NCI-H446 treated with DMSO at 0.1 percent for 48 hours (cell line): ENCODE data around the gene RAB34.
A peak's percentile ranks its signal among the peaks of the same experiment; 100 is the strongest.
"Not testable (repeated sequence)": the region's sequence is repeated elsewhere in the genome, so short reads cannot be mapped to it uniquely, and the experiment has no call there.

Experiments
- DNase-seq: peaks from one replicate; lab custom pipeline; 2025; lab: John Stamatoyannopoulos, UW

Gene RAB34

DNA sequence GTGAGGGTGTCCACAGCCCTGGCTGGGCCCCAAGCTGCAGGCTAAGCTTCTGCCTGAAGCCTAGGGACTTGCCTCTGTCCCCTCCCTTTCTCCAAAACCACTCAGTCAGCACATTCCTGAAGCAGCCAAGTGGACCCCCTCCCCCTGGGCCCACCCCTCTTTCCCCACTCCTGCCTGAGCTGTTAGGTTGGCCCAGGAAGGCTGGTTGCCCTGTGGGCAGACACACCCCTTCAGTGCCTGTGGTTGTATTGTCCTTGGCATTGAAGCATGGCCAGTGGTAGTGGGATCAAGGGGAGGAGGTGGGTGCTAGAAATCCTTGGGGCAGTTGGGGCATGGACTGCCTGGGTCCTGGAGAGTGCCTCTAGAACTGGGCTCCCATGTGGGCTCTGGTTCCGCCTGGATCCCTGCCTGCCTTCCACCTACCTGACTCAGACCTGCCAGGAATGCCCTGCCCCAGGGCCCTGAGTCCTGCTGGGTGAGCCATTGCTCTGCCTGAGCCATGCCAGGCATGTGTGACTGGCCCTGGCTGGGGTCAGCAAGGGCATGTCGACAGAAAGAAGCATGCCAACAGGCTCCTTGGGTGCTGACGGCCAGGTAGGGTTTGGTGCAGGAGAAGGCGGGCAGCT lies 28.2 kb upstream of the RAB34 start:
- no peak for DNase-seq

DNA sequence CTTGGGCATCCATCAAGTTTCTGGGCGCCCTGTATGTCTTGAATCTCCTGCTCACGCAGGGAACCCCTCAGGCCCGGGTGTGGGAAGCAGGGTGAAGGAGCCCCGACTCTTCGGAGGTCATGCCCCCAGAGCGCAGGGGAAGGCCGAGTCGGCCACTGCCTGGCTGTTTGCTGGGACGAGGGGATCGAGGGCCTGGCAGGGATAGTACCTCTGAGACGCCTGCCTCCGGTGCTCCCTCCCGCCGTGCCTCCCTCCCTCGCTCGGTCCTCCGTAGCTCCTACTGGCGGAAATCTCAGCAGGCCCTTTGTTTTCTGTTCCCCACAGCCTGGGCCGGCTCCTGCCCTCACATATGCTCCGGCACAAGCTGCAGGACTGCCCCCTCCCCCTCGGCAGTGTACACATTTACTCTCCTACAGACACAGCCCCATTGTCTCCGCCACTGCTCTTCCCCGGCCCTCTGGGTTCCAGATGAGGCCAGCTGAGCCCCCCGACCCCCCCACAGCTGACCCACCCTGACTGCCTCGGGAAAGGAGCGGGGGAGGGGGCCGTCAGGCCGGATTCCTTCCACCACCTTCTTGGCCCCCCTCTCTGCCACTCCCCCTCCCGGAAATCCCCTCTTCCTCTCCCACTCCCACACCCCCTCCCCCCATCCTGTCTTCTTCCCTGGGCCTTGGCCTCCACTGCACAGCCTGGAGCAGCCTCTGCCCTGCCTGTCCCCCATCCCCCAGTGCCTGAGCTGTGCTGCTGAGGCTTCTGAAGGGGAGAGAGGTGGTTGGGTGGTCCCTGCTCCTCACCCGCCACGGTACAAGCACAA lies 27.5 kb upstream of the RAB34 start:
- DNase-seq = no peak

DNA sequence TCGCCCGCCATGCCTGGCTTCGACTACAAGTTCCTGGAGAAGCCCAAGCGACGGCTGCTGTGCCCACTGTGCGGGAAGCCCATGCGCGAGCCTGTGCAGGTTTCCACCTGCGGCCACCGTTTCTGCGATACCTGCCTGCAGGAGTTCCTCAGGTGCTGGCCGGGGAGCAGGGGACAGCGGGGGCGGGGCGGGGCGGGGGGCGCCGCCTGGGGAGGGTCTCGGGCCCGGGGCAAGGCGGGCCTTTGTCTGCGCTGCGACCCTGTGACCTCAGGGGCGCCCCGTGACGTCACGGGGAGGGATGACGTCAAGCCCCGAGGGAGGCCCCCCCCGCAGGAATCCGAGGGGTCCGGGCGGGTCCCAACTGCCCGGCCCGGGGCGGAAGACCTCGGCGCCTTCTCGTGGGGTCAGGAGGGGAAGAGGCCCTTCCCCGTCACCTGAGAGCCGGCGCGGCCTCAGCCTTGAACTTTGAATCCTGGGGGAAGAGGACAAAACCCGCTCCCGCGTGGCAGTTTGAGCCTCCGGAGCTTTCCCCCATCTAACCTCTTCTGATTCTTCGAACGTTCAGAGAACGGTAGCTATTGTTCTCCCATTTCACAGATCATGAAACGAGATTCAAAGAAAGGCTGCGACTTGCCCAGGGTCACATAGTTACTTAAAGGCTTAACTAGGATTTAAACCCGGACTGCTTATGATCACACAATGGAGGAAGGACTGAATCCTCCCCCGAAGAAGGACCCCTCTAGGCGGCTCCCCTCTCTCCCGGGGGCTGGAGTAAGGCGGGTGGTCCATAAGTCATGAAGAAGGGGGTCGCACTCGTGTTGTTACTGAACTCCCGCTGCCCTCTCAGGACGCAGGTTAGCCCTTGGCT lies 26.7 kb upstream of the RAB34 start:
- DNase-seq = peak; percentile 34

DNA sequence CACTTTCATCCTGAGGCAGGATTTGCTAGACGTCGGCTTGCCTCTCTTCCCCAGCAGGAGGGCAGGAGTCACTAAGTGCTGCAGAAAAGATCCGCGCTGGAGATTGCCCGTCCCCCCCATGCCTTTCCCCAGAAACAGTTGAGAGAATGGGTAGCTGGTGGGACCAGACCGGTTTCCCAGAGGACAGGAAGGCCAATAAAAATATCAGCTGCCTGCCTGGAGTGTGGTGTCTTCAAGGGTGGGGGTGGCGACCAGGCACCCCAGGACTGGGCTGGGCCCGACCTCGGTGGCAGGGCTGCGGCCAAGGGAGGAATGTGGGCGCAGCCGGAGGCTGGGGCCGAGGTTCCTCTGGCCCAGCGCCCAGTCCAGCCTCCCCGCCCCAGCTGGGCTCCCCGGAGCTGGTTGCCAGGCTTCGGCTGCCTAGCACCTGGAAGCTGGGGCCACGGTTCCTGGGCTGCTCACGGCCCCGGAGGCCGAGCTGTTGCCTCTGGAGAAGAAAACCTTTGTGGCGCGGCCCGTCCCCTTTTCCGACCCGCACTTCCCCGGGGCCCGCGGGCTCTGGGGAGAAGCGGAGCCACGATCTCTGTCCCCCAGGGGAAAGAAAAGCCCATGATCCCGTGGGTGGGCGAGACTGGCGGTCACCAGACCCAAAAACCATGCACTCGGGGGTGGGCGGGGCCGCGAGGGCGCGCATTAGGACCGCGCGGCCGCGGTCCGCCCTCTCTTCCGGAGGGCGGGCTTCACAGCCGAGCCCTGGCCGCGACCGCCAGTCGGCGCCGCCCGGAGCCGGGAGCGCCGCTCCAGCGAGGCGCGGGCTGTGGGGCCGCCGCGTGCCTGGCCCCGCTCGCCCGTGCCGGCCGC lies 25.8 kb upstream of the RAB34 start, which contains the start of gene TRAF4:
Gene TRAF4 (plus strand): TSS at position 769 of the 861 bp plus-strand sequence. CDS start 102 bp downstream, outside the sequence.
- DNase-seq = peak; percentile 65

DNA sequence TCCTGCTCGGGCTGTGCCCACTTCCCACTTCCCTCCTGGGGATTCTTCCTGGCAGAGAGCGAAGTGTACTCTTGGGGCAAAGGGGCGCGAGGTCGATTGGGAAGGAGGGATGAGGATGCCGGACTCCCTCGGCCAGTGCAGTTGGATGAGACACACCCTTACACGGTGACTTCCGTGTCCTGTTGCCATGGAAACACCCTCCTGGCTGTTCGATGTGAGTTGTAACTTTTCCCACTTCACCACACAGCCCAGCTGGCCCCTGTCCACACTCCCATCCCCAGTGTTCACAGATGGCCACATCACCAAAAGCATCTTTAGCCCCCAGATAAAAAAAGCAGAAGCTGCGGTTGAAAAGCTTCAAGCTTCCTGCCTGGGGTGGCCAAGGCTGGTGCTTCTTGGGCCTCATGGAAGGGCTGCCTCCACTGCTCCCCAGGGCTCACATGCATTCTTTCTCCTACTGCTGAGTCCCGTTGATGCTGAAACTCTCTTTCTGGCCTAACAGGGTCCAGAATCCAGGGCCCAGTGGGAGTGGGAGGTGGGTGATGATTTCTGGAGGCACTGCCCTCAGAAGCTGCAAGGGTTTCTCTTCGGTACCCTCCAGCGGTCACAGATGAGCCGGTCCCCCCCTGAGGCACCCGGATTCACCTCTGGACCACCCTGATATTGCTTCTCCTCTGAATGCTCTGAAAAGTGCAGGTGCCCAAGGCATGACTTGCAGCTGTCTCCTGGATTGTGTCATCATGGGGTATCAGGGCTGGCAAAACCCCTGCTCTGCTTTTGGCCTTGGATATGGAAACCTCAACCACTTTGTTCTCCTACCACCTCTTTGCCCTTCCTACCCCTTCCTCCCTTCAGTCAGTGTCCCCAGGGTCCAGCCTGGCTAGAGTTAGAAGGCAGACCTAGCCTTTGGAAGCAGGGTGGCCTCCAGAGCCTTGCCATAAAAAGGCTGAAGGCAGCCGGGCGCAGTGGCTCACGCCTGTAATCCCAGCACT lies 24.0 kb upstream of the RAB34 start:
- no peak for DNase-seq

DNA sequence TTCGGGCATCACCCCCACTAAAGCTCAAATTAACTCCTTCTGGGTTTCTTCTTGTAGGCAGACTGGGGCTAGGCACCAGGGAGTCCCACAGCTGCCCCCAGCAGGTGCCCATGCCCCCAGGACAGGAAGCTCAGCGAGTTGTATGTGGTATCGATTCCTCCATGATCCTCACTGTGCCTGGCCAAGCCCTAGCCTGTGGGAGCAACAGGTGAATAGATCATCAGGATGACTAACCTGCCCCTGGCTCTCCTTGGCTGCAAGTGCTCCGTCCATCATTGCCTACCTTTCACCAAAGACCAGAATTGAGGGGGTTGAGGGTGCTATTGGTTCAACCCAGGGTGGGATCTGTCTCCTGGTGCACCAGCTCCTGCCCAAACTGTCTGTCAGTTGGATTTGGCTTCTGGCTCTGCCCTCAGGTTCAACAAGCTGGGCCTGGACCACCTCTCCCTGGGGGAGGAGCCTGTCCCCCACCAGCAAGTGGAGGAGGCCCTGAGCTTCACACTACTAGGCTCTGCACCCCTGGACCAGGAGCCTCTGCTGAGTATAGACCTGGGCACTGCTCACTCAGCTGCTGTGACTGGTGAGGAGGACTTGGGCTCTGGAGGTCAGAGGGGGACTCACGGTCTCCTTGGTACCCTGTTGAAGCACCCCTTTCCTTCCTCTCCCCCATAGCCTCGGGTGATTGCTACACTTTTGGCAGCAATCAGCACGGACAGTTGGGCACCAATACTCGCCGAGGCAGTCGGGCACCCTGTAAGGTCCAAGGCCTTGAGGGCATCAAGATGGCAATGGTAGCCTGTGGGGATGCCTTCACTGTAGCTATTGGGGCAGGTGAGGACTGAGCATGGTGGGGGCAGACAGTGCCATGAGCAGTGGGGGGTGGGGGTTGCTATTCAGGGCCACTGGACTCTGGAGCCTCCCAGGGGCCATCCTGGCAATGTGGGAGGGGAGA lies 23.0 kb upstream of the RAB34 start:
- DNase-seq = no peak

DNA sequence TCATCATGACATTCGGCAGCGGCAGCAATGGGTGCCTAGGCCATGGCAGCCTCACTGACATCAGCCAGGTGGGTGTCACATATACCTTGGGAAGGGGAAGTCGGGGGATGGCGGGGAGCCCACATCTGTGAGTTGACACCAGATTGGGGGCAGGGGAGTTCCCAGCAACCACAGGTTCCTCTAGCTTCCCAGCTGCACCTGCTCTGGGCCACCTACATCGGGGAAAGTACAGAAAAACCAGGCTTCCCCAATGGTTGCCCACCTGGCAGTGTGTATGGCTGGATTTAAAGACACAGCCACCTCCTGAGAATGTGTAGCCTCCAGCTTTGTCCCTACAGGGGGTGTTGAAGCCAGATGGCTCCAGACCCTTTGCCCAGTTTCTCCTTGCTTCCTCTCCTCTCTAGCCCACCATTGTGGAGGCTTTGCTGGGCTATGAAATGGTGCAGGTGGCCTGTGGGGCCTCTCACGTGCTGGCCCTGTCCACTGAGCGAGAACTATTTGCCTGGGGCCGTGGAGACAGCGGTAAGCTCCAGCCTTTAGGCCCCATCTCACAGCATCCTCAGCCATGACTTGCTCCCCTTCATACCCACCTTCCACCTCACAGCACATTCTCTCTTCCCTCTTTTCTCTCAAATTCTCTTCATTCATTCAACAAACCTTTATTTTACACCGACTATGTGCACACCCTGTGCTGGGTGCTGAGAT lies 21.2 kb upstream of the RAB34 start:
- DNase-seq = no peak

DNA sequence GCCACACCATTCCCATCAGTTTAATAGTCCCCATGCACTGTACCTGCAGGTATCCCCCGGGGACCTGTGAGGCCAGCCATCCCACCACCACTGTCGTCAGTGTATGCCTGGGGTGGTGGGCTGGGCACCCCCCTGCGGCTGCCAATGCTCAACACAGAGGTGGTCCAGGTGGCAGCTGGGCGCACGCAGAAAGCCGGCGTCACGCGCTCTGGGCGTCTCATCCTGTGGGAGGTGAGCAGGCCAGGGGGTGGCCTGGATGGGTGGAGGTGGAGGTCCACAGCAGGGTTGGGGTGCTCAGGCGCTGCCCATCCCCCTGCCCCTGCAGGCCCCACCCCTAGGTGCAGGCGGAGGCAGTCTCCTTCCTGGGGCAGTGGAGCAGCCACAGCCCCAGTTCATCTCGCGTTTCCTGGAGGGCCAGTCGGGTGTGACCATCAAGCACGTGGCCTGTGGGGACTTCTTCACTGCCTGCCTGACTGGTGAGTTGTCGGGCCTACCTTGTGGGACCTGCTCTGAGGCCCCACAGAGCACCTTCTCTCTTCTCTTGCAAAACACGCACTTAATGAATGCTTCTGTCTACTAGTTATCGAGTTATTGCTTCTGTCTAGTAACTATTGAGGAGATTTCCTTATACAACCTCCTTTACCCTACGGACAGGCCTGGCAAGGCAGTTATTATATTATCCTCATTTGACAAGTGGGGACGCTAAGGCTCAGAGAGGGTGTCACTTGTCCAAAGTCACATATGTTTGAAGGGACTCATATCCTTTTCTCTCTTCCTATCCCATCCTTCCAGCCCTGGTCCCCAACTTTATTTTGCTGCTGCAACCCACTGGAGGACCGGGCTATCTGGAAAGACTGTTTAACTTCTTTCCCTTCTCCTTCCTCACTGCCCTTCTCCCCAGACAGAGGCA lies 20.4 kb upstream of the RAB34 start:
- no peak for DNase-seq

DNA sequence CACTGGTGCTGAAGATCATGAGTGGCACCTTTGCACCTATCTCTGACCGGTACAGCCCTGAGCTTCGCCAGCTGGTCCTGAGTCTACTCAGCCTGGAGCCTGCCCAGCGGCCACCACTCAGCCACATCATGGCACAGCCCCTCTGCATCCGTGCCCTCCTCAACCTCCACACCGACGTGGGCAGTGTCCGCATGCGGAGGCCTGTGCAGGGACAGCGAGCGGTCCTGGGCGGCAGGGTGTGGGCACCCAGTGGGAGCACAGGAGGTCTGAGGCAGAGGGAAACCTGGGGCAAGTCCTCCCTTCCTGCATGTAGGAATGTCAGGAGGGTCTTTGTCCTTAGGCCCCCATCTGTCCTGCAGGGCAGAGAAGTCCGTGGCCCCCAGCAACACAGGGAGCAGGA lies 19.6 kb upstream of the RAB34 start:
- no peak for DNase-seq

DNA sequence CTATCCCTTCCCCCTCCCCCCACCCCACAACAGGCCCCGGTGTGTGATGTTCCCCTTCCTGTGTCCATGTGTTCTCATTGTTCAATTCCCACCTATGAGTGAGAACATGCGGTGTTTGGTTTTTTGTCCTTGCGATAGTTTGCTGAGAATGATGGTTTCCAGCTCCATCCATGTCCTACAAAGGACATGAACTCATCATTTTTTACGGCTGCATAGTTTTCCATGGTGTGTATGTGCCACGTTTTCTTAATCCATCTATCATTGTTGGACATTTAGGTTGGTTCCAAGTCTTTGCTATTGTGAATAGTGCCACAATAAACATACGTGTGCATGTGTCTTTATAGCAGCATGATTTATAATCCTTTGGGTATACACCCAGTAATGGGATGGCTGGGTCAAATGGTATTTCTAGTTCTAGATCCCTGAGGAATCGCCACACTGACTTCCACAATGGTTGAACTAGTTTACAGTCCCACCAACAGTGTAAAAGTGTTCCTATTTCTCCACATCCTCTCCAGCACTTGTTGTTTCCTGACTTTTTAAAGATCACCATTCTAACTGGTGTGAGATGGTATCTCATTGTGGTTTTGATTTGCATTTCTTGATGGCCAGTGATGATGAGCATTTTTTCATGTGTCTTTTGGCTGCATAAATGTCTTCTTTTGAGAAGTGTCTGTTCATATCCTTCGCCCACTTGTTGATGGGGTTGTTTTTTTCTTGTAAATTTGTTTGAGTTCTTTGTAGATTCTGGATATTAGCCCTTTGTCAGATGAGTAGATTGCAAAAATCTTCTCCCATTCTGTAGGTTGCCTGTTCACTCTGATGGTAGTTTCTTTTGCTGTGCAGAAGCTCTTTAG lies 18.5 kb upstream of the RAB34 start:
- not testable (repeated sequence) for DNase-seq

DNA sequence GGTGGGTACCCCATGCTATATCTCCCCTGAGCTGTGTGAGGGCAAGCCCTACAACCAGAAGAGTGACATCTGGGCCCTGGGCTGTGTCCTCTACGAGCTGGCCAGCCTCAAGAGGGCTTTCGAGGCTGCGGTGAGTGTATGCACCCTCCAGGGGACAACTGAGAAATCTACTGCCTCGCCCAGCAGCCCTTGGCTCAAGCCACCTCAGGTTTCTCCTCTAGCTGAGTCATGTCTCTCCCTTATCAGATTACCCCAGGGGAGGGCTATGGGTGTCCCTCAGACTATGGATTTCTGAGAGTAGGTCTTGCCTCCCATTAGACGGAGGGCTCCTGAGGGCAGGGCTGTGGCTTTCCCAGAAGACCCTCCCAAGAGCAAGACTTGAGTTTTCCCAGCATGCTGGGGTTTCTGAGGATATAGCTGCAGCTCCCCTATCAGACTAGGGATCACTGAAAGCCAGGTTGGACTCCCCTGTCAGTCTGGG lies 17.6 kb upstream of the RAB34 start:
- DNase-seq = no peak

DNA sequence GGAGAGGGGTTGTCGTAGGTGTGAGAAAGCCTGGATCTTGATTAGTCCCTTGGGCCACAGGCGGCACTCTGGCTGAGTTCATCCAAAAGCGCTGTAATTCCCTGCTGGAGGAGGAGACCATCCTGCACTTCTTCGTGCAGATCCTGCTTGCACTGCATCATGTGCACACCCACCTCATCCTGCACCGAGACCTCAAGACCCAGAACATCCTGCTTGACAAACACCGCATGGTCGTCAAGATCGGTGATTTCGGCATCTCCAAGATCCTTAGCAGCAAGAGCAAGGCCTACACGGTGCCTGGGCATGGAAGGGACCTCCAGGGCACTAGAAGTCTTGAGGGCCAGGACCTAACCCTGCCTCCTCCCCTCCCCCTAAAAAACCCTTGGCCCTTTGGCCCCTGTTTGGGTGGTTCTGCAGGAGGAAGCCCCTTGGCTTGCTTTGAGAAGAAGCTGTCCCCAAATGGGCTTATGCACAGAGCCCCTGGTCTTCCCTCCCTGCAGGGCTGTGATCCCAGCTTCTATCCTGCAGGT lies 17.1 kb upstream of the RAB34 start:
- no peak for DNase-seq

DNA sequence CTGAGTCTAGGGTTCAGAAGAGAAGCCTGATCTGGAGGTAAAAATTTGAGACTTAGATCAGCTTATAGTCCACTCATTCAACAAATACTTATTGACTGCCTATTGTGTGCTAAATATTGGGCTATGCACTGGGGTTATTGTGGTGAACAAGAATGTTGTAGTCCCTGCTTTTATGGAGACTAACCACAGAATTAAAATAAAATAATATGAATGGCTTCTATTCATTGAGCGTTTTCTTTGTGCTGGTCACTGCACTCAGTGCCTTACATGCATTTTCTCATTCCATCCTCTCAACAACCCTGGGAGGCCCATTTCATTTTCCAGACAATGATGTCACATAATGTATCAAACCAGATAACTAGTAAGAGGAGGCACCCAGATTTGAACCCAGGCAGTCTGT lies 15.7 kb upstream of the RAB34 start:
- no peak for DNase-seq

DNA sequence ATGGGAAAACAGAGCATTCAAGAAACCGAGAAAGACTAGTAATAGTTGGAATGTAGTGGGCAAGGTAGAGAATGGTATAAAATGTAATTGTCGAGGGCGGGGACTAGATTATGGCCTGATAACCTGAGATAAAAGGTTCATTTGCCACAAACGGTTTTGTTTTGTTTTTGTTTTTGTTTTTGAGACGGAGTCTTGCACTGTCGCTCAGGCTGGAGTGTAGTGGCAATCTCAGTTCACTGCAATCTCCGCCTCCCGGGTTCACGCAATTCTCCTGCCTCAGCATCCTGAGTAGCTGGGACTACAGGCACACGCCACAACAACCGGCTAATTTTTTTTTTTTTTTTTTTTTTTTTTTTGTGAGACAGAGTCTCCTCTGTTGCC lies 12.3 kb upstream of the RAB34 start:
- DNase-seq = no peak

DNA sequence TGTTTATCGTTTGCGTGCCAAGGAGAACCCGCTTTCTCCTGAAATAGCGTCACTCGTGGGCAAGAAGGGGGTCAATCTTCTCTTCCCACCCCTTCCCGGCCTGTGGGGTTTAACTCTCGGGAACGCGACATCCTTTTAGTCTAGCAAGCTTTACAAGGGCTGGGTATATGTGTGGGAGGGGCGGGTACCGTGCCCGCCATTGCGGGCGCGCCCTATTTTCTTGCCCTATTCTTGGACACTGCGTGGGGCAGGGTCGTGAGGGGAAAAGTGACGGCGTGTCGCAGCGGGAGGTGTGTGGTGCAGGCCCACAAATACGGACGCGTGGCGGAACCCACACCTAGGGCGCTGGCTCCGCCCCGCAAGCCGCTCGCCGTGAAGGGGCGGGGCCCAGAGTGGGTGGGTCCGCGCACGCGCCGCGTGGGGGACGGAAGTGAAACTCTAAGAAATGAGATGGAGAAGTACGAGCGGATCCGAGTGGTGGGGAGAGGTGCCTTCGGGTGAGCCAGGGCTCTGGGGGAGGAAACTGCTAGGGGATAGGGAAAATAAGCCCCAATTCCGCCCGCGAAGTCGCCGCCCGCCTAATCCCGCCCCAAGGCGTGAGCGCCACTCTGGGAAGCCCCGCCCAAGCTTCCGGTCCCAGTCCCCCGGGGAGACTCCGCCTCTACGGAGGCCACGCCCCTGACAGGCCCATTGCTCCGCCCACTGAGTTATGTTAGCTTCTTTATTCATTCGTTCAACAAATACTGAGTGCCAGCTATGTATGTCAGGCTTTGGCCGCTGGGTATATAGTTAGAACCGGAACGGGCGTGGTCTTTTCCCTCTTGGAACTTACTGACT lies 10.9 kb upstream of the RAB34 start, which contains the start of gene NEK8:
Gene NEK8 (plus strand): TSS at position 425 of the 837 bp plus-strand sequence. CDS start 26 bp downstream, at position 451.
- DNase-seq = peak; percentile 82
